Epithelial cell of esophagus (primary cell): ENCODE data around the gene CACNA1B.

Source experiments
- DNase-seq: peaks from one replicate; pipeline ENCODE4 v3.0.0; 2010; ENCODE audit warnings: low read depth
- H3K4me3 ChIP-seq: 2 replicates; pipeline ENCODE4 v1.5.1; 2011; ENCODE audit warnings: mild to moderate bottlenecking, low read length, control low read depth
- CTCF ChIP-seq: IDR thresholded peaks from 2 replicates; pipeline ENCODE4 v1.5.1; 2011; ENCODE audit warnings: low read depth, mild to moderate bottlenecking, low read length, control low read depth, inconsistent platforms; ENCODE audit not compliant: insufficient read depth; ENCODE audit errors: missing control alignments

Gene CACNA1B

GRCh38 chr9:138071292-138071691 lies 193.7 kb downstream of the CACNA1B start:
- DNase-seq, result no peak
- no peak for TF ChIP-seq CTCF
- no peak overlapping the region for H3K4me3 ChIP-seq

DNA sequence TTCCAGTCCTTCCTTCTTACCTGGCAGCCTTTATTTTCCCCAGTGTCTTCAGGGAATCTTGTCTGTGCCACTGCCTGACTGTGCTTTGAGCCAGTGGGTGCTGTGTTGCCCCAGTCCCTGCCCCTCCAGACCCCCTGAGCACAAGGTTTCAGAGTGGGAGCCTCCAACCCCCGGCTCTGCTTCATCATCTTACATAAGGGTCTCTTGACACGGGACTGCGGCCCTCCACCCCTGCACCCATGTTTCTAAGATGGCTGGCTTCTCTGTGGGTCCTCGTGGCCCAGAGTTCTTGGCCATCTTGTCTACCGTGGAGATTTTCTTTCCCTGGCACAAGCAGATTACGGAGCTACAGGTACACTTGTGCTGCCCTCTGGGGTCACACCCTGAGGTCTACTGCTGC lies 194.1 kb downstream of the CACNA1B start:
- H3K4me3 ChIP-seq, result no peak overlapping the region
- TF ChIP-seq CTCF, result no peak
- no peak for DNase-seq

DNA sequence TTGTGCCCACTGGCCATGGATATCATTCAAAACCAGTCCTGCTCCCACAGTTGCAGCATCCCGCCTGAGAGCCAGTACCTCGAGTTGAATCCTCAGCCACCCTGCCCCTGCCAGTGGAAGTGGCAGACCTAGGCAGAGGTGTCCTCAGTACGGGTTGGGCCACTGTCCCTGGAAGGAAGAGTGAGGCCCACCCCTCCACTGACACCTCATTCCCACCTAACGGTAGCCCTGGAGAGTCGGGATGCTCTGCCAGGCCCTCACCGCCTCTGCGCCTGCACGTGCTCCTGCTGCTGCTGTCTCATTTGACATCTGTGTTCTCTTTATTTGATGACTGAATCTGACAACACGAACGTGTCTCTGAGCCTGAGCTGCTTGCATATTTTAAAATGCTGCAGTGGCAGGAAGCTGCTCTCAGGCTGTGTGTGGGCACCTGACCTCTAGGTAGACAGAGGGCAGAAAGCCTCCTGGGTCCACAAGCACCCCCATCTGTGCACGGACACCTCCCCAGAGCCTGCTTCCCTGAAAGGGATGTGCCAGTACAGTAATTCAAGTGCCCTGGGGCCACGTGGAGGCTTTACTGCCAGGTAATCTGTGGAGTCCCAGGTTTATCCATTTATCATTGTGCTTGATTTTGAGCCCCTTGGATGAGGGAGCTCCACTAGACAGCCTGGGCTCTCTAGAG lies 194.7 kb downstream of the CACNA1B start:
- H3K4me3 ChIP-seq, result no peak overlapping the region
- no peak for TF ChIP-seq CTCF
- DNase-seq, result no peak

GRCh38 chr9:138072897-138073296 lies 195.3 kb downstream of the CACNA1B start:
- no peak for DNase-seq
- TF ChIP-seq CTCF, result no peak
- no peak overlapping the region for H3K4me3 ChIP-seq

DNA sequence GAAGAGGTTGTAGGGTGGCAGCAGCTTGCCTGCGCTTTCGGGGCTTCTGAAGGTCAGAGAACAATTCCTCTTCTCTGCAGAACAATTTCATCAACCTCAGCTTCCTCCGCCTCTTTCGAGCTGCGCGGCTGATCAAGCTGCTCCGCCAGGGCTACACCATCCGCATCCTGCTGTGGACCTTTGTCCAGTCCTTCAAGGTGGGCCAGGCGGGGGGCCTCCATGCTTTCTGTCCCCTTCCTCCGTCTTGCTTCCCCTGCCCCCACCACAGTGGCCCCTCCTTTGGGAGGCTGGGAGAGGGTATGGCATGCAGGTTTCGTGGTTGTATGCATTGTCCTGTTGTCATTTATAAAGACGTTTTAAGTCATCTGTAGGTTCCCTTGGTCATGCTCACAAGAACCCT lies 195.8 kb downstream of the CACNA1B start:
- no peak for DNase-seq
- TF ChIP-seq CTCF, result no peak
- H3K4me3 ChIP-seq, result no peak overlapping the region

DNA sequence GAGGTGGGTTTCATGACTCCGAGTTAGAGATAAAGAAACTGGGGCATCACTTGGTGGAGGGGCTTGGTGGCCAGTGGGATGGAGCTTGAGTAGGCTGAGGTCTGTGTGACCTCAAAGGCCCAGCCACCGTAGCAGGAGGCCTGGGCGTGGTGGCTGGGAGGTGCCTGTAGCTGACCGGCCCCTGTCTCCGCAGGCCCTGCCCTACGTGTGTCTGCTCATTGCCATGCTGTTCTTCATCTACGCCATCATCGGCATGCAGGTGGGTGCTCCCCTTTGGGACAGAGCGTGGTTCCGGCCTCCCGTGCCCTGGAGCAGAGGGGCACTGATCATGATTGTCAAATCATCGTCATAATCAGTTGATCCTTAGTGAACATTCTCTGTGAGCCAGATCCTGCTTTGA lies 196.2 kb downstream of the CACNA1B start:
- TF ChIP-seq CTCF, result no peak
- DNase-seq, result no peak
- no peak overlapping the region for H3K4me3 ChIP-seq

GRCh38 chr9:138074516-138074915 lies 196.9 kb downstream of the CACNA1B start:
- TF ChIP-seq CTCF, result no peak
- no peak for DNase-seq
- no peak overlapping the region for H3K4me3 ChIP-seq
